DMS53 treated with DMSO at 0.1 percent for 48 hours (cell line): ENCODE results near the gene RABGGTA.
"Not testable (repeated sequence)": the region's sequence is repeated elsewhere in the genome, so short reads cannot be mapped to it uniquely, and the experiment has no call there.

Experiments used
- DNase-seq: peaks from one replicate; lab custom pipeline; 2025; ENCODE audit not compliant: unreplicated experiment; lab: John Stamatoyannopoulos, UW

The RABGGTA gene

GRCh38 chr14:24243336-24243836 is 28.0 kb downstream of the RABGGTA start:
- peak; percentile 47 for DNase-seq

GRCh38 chr14:24241829-24242443 is 29.5 kb downstream of the RABGGTA start:
- DNase-seq = peak; percentile 83

- no peak for DNase-seq
These were observed 31.1 kb downstream of the RABGGTA start for GRCh38 chr14:24240110-24240918.

- DNase-seq = no peak
These were observed 32.8 kb downstream of the RABGGTA start for GRCh38 chr14:24238527-24239037.

DNA sequence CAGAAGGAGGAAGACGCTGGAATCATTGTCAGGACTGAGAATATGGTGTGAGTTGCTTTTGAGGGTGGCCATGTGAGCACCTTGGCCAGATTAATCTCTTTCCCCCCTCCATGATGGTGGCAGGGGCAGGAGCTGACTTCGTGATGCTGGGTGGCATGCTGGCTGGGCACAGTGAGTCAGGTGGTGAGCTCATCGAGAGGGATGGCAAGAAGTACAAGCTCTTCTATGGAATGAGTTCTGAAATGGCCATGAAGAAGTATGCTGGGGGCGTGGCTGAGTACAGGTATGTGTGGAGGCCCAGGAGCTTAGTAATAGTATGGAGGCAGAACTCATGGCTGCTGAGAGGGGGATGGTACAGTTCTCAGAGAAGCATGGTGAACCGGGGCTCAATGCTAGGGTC is 33.3 kb downstream of the RABGGTA start:
- DNase-seq = no peak

DNA sequence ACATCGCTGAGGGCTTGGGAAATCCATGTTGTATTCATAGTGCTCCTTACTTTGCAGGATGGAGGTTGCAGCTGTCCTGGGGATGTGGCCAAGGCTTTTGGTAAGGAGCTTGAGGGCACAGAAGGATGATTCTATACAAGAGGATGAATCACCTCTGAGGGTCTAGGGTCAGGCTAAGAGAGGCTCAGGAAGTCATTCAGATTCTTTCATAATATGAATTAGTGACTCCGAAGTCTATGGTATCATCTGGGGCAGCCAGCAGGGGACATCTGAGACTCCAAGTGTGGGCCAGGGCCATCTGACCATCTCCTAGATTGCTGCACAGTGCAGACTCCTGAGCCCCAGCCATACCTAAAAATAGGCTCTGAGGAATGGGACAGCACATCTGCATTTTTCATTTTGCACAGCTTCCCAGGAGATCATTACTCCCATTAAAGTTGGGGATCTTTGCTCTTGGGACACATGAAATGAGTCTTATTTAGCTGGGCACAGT is 33.9 kb downstream of the RABGGTA start:
- no peak for DNase-seq

DNA sequence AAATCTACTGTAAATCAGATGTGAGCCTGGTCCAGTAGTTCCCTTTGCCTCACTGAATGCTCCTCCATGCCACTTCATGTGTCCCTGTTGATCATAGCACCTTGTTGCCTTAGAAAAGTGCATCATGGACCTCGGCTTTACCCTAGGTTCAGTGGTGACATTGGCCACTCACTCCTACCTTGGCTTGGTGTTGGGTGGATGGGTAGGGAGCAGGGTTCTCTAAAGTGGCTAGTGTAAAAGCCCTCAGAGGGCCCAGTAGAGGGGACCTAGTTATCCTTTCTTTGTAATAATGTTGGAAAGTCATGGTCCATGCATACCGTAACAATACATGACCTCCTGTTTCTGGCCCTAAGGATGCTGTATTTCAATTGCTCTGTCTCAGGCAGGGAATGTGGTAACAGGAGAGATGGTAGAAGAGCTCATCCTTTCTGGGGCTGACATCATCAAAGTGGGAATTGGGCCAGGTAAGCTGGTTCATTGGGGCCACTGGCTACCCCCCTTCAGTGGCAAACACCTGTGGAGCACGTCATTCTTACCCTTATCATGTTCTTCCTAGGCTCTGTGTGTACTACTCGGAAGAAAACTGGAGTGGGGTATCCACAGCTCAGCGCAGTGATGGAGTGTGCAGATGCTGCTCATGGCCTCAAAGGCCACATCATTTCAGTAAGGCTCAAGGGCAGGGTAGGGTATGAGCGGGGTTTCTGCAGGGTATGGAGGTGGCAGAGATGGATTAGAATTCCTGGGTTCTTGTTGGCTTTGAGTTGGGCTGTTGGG is 34.5 kb downstream of the RABGGTA start:
- DNase-seq = no peak

DNA sequence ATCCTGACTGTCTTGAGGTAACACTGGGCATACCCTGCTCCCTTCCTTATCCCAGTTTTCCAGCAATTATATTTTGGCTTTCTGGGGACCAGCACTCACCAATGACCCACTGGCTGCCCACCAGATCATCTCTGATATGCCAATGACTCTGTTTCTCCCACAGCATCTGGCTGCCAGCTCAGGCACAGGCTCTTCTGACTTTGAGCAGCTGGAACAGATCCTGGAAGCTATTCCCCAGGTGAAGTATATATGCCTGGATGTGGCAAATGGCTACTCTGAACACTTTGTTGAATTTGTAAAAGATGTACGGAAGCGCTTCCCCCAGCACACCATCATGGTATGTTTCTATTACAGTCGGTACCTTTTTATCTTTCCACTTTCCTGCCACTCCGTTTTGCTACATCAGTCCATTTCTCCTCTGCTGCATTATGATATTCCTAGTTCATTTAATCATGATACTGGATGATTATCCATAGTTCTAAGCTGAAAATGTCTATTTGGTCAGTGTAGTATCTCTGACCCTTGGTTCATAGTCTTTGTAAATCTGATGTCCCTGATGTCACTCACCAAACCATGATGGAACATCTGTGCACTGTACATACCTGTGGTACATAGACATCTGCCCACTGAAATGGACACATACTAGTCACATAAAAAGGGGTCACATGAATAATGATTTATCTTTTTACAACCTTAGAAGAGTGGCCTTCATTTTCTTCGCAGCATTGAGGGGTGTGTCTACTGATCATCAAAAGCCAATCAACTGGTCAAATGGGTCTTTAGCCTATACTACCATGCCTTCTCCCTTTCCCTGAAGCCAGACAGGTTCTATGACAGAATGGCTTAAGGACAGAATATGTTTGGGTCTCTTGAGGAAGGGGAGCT is 35.4 kb downstream of the RABGGTA start:
- DNase-seq = no peak

GRCh38 chr14:24234095-24235005 is 37.0 kb downstream of the RABGGTA start:
- no peak for DNase-seq

GRCh38 chr14:24233538-24233866 is 37.9 kb downstream of the RABGGTA start:
- no peak for DNase-seq

DNA sequence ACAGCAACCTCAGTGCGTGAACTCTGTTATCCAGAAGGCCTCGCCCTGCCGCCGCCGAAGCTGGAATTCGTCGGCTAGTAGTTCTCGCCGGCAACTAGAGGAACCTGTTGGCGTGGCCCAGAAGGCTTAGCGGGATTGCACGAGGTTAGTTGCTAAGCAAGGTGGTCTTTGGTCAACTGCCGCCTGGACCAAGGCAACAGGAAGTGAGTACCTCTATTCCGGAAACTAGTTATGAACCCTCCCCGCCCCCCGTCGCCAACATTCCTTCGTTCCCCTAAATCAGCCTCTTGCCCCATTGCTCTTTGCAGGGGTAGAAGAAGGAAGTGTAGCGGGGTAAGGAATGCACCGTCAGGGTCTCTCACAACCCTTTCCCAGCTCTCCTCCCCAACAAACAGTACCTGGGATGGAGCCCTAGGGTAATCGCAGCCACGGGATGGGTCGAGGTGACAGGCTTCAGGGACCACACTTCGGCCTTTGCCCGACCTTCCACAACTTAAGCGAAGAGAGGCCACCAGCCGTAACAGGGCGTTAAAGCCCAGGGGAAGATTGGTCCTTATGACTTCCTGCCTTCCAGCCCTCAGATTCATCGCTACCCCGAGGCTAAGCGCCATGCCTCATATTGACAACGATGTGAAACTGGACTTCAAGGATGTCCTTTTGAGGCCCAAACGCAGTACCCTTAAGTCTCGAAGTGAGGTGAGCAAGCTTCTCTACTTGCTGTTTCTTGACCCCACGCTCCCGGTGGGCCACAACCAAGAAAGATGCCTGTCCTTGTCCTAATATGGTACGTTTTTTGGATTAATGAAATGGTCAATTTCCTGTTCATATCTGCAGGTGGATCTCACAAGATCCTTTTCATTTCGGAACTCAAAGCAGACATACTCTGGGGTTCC is 38.5 kb downstream of the RABGGTA start, which contains the start of gene GMPR2:
TSS of gene GMPR2 (plus strand) at position 285 of the 893 bp plus-strand sequence. CDS start at position 610, 325 bp downstream.
- DNase-seq = no peak

DNA sequence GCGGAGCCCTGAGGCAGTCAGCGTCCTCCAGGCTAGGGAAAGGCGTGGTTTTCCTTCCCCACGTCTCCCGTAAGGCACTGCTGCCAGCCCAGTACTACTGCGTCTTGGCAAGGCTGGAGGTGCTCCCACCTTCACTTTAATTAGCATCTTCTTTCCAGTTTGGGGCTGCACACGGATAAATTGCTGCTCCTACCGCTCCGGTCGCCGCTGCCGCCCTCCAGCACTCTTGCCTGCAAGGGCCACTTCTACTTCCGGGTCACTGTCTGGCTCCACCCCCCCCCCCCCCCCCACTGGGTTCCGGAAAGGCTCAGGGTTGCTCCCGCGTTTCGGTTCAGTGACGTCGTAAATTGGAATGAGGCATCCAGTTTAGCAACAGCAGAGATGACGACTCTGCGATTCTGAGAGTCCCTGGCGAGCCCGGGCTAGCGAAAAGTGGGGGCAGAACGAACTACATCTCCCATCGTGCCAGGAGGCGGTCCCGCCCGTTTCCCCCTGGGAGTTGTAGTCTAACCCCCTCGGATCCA is 39.2 kb downstream of the RABGGTA start, which contains the start of gene NEDD8:
TSS of gene NEDD8 (minus strand) at position 247 of the 524 bp plus-strand sequence. CDS start at position 147, 100 bp downstream.
- DNase-seq = peak; percentile 57

DNA sequence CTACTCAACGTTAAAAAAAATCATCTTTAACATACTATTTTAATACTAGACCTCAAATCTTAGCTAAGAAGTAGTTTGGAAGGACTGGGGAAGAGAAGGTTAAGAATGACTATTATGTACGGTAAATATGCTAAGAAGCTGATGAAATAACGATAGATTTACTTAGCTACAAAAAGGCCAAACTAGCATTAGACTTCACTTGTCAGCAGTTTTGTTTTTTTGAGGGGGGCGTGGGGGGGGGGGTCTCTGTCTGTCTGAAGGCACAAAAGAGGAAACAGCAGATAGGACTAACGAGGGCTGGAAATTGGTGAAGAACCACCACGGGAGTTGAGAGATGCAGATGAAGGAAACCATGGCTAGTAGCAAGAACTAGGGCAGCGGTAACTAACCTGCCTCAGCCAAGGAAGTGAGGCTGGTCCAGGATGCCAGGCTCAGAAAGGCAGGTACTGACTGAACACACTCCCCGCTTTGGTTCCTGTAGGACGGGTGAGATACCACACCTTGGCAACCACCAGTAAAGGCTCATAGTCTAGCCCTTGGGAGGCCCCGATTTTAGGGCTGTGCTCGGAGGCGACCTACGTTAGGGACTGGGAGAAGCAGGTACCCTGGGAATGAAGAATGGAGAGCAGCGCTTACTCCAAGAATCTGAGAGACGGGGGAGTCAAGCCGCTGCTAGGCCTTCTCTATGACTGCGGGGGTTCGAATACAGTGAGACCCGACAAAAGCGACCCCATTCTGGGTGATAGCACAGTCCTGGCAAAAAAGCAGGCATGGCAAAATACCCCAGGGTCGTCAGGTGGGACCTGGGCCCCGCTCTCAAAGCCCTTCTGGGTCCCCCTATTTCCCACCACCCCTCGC is 39.9 kb downstream of the RABGGTA start:
- no peak for DNase-seq

DNA sequence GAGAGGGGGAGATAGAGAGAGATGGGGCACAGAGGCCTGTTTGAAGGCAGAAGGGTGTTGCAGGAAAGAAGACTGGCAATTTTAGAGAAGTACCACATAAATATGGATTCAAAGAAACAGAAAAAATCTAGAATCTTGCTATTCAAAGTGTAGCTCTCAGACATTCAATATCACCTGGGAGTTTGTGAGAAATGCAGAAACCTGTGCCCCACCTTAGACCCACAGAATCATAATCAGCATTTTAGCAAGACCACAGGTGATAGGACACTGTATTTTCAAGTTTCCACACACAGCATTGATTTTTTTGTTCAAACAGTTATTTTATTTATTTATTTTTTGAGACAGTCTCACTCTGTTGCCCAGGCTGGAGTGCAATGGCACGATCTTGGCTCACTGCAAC is 42.5 kb downstream of the RABGGTA start:
- DNase-seq = no peak

DNA sequence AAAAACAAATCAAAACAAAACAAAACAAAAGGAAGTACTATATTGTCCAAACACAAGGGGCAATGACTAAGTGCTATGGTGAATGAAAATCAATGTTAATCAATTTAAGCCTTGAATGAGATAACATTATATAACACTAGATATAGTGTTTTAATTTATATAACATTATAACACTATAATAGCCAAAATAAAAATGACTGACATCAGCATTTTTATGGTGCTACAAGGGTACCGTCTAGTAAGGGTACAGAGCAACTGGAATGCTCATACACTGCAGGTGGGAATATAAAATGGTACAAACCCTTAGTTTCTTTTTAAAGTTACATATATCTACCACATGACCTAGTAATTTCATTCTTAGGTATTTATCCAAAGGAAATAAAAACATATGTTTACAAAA is 44.9 kb downstream of the RABGGTA start:
- no peak for DNase-seq

- no peak for DNase-seq
These were observed 46.8 kb downstream of the RABGGTA start for GRCh38 chr14:24224618-24225071.

GRCh38 chr14:24222987-24223386 is 48.4 kb downstream of the RABGGTA start:
- DNase-seq = not testable (repeated sequence)
